Hepatocyte (in vitro differentiated cells): ENCODE data around the gene ITGA11.

Source experiments
- CTCF ChIP-seq: fragments of 200-600 bp; sonication (generic); IDR thresholded peaks from 2 replicates; pipeline ENCODE4 v1.5.1; 2016; ENCODE audit warnings: antibody characterized with exemption, mild to moderate bottlenecking; ENCODE audit not compliant: poor library complexity
- EZH2 ChIP-seq: fragments of 200-600 bp; sonication (generic); IDR thresholded peaks from 2 replicates; pipeline ENCODE4 v1.6.1; 2016; ENCODE audit warnings: antibody characterized with exemption, mild to moderate bottlenecking, borderline replicate concordance

DNA sequence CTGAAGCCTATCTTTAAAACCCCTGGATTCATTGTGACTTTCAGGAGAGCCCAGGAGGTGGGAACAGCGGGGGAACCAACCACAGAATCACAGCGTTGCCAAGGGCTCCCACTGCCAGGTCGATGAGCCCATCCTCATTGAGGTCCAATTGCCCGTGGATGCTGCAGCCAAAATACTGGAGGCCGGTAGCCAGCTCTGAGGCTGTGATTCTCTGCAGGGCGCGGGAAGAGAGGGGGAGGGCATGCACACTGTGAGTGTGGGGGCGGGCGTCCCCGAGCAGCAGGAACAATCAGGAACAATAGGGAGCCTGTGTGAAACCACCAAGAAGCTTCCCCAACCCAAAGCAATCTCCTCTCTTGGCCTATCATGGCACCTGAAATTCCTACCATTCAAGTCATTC is 101.1 kb downstream of the ITGA11 start:
- TF ChIP-seq CTCF (no peak), EZH2 (no peak)
